GM12878 (cell line): ENCODE results near the gene NASP. TPM values are rescaled to one million over a fixed set of nuclear protein-coding genes. Genes with fewer than 3 reads are reported as not detected.

Experiments used
- ATAC-seq: fragments of 200-7000 bp; cut with Tn5 transposase; 3 replicates; pipeline ENCODE4 v1.9.1; 2020; ENCODE audit warnings: mild to moderate bottlenecking, moderate library complexity
- BruUV-seq: library from RNA; stranded (reverse); fragments of 400-500 nt; replicated peaks from 2 replicates; lab custom pipeline; 2021; lab: Mats Ljungman, UMichigan
- CTCF ChIA-PET: fragments of 300-600 bp; sonication (Branson Sonifier 250); formaldehyde crosslinking; extraction: SDS; loops from one replicate; lab custom pipeline; 2021; ENCODE audit warnings: inconsistent platforms; lab: Yijun Ruan, JAX
- POLR2A ChIA-PET: fragments of 350-600 bp; formaldehyde crosslinking; extraction: SDS; loops from one replicate; lab custom pipeline; 2021; ENCODE audit warnings: inconsistent platforms; lab: Charles Lee
- RAD21 ChIA-PET: fragments of 300-600 bp; sonication (Branson Sonifier 250); formaldehyde crosslinking; loops from one replicate; lab custom pipeline; 2023; ENCODE audit warnings: antibody characterized with exemption; ENCODE audit not compliant: unreplicated experiment; lab: Charles Lee
- SMC1A ChIA-PET: fragments of 300-600 bp; sonication (Branson Sonifier 250); formaldehyde crosslinking; loops from one replicate; lab custom pipeline; 2023; ENCODE audit not compliant: unreplicated experiment, uncharacterized antibody; lab: Charles Lee
- DNase-seq: peaks from one replicate; pipeline ENCODE4 v3.0.0-alpha.2; 2011; ENCODE audit warnings: low read depth, low spot score
- FAIRE-seq: peaks from 3 replicates; lab custom pipeline; 2011; peaks lifted over from hg19 to GRCh38; lab: Jason Lieb, UNC
- H2AFZ ChIP-seq: 2 replicates; pipeline ENCODE4 v1.6.0; 2011; ENCODE audit warnings: low read depth, low read length, control low read depth; ENCODE audit not compliant: control insufficient read depth
- H3K27ac ChIP-seq: 2 replicates; pipeline ENCODE4 v1.5.1; 2011; ENCODE audit warnings: control low read depth; ENCODE audit not compliant: control insufficient read depth, insufficient read depth
- H3K27me3 ChIP-seq, 2 experiments: replicated peaks in 1 of 2; 2 replicates each; pipeline versions ENCODE4 v1.6.0 to v1.6.1; 2011; ENCODE audit warnings: low read length in 1 of 2; ENCODE audit not compliant: control insufficient read depth in 2 of 2, insufficient read depth in 2 of 2
- H3K36me3 ChIP-seq, 2 experiments: 2 replicates each; pipeline ENCODE4 v1.5.1; 2011; ENCODE audit warnings: low read length in 1 of 2; ENCODE audit not compliant: control insufficient read depth in 2 of 2, insufficient read depth in 2 of 2
- H3K4me1 ChIP-seq: 2 replicates; pipeline ENCODE4 v1.6.1; 2011; ENCODE audit warnings: mild to moderate bottlenecking, low read length, moderate library complexity, mixed read lengths; ENCODE audit not compliant: control insufficient read depth, insufficient read depth
- H3K4me2 ChIP-seq: 2 replicates; pipeline ENCODE4 v1.6.0; 2011; ENCODE audit warnings: control low read depth; ENCODE audit not compliant: control insufficient read depth, insufficient read depth
- H3K4me3 ChIP-seq: fragments of 200-600 bp; sonication (generic); 2 replicates; pipeline ENCODE4 v1.5.1; 2016
- H3K79me2 ChIP-seq: 2 replicates; pipeline ENCODE4 v1.6.0; 2011; ENCODE audit warnings: low read length; ENCODE audit not compliant: control insufficient read depth, insufficient read depth
- H3K9ac ChIP-seq: 2 replicates; pipeline ENCODE4 v1.8.0; 2011; ENCODE audit warnings: low read length, control low read depth, mixed read lengths; ENCODE audit not compliant: control insufficient read depth, insufficient read depth
- H3K9me3 ChIP-seq: replicated peaks from 3 replicates; pipeline ENCODE4 v1.5.1; 2011; ENCODE audit warnings: mild to moderate bottlenecking, low read length; ENCODE audit not compliant: control insufficient read depth, insufficient read depth
- H4K20me1 ChIP-seq: 2 replicates; pipeline ENCODE4 v1.6.0; 2011; ENCODE audit not compliant: control insufficient read depth, insufficient read depth
- CHD1 ChIP-seq: IDR thresholded peaks from 2 replicates; pipeline ENCODE4 v1.6.1; 2012; ENCODE audit warnings: low read depth, low read length, improper control_type of control experiment
- MEF2A ChIP-seq: IDR thresholded peaks from 2 replicates; pipeline ENCODE4 v1.6.1; 2011; ENCODE audit warnings: low read depth, mild to moderate bottlenecking, low read length, moderate library complexity; ENCODE audit not compliant: insufficient read depth
- MTA2 ChIP-seq: fragments of 450-650 bp; IDR thresholded peaks from 2 replicates; pipeline ENCODE4 v1.6.1; 2016; ENCODE audit warnings: low read depth, mild to moderate bottlenecking, moderate library complexity
- NBN ChIP-seq: fragments of 450-650 bp; IDR thresholded peaks from 2 replicates; pipeline ENCODE4 v1.6.1; 2016
- NFIC ChIP-seq: IDR thresholded peaks from 2 replicates; pipeline ENCODE4 v1.6.1; 2012; ENCODE audit warnings: low read depth, mild to moderate bottlenecking, inconsistent platforms, low read length, moderate library complexity
- NFYB ChIP-seq: IDR thresholded peaks from 2 replicates; pipeline ENCODE4 v1.6.1; 2011; ENCODE audit warnings: low read depth, mild to moderate bottlenecking, low read length, improper control_type of control experiment, moderate library complexity; ENCODE audit not compliant: insufficient read depth
- RAD21 ChIP-seq: IDR thresholded peaks from 2 replicates; pipeline ENCODE4 v1.6.1; 2011; ENCODE audit warnings: mild to moderate bottlenecking, low read depth, low read length, moderate library complexity; ENCODE audit not compliant: insufficient read depth
- RAD51 ChIP-seq: fragments of 450-650 bp; IDR thresholded peaks from 2 replicates; pipeline ENCODE4 v1.6.1; 2016; ENCODE audit warnings: moderate library complexity, mild to moderate bottlenecking, inconsistent platforms
- SMC3 ChIP-seq: IDR thresholded peaks from 2 replicates; pipeline ENCODE4 v1.6.1; 2011; ENCODE audit warnings: low read length, improper control_type of control experiment, borderline replicate concordance
- TARDBP ChIP-seq: IDR thresholded peaks from 2 replicates; pipeline ENCODE4 v1.6.1; 2016; ENCODE audit warnings: borderline replicate concordance
- YY1 ChIP-seq: IDR thresholded peaks from 2 replicates; pipeline ENCODE4 v1.6.1; 2011; ENCODE audit warnings: low read depth, mild to moderate bottlenecking, low read length
- ZBTB40 ChIP-seq: fragments of 450-650 bp; IDR thresholded peaks from 2 replicates; pipeline ENCODE4 v1.6.1; 2016; ENCODE audit warnings: mild to moderate bottlenecking, moderate library complexity, borderline replicate concordance
- ZNF274 ChIP-seq: IDR thresholded peaks from one replicate; pipeline ENCODE4 v1.8.0; 2011; ENCODE audit not compliant: insufficient read length, insufficient read depth
- ZNF592 ChIP-seq: fragments of 450-650 bp; IDR thresholded peaks from 2 replicates; pipeline ENCODE4 v1.6.1; 2017; ENCODE audit warnings: mild to moderate bottlenecking, moderate library complexity
- WGBS: methylation state at CpG from one replicate; pipeline ENCODE4 v1.1.6; 2016; ENCODE audit warnings: low lambda C conversion rate; ENCODE audit not compliant: insufficient replicate concordance, insufficient coverage; ENCODE audit errors: missing lambda C conversion rate; 5-methylcytosine and 5-hydroxymethylcytosine counted together
- in situ Hi-C: fragments of 300-500 bp; cut with MboI; formaldehyde crosslinking; loops from 9 replicates; pipeline ENCODE4 v1.14.3; 2018; ENCODE audit warnings: mixed read lengths
- intact Hi-C: fragments of 100-400 bp; cut with micrococcal nuclease; formaldehyde crosslinking; loops from one replicate; pipeline ENCODE4 v1.14.2; 2022; ENCODE audit not compliant: unreplicated experiment
- polyA plus RNA-seq, 11 experiments: library from polyadenylated mRNA; depleted of rRNA in 4 of 11; unstranded in 6 of 11; stranded (reverse) in 5 of 11; fragments of >200 nt; fragmentation: Nextera tagmentation in 4 of 11; fragmentation: Illumina TruSeq in 1 of 11; extraction: Ambion mirVana in 4 of 11; extraction: Trizol in 1 of 11; gene quantifications; 1 replicate in 1 of 11; 2 replicates in 10 of 11; pipeline versions ENCODE4 v1.2.1 to v1.2.3, GENCODE V29; 2011 to 2016; ENCODE audit warnings: inconsistent platforms in 2 of 11, missing spikeins in 2 of 11, low read depth in 1 of 11
- total RNA-seq, 4 experiments: library from RNA; depleted of rRNA in 3 of 4; stranded (reverse); fragments of >200 nt in 3 of 4; fragmentation: Illumina TruSeq in 1 of 4; extraction: Trizol in 1 of 4; gene quantifications; 2 replicates each; pipeline versions ENCODE4 v1.2.1 to v1.2.3, GENCODE V29; 2013 to 2021
- TF ChIP-seq, protein P1 (sequence below): fragments of 450-650 bp; IDR thresholded peaks from 2 replicates; pipeline ENCODE4 v1.6.1; 2016; ENCODE audit warnings: mild to moderate bottlenecking

NASP gene
- total and polyA plus RNA-seq, 10 of the 15 experiments (the other 5 are each of a cell fraction or from before 2014, with no cell fraction given): 111 to 321 (median 205) TPM

- ChIA-PET SMC1A (interaction anchor here (1.2 to 6.2 kb wide), 18 partner anchors 9 to 572 kb away, joined by 3 to 35 read pairs (median 7); partner anchors contain the start of genes AKR1A1, CCDC163, HECTD3 and MMACHC), RAD21 (interaction anchor here (0.7 to 6.3 kb wide), 16 partner anchors 13 to 297 kb away, joined by 3 to 41 read pairs (median 8); partner anchors contain the start of genes AKR1A1, CCDC163, GPBP1L1 and MMACHC), POLR2A (interaction anchor here (0.5 to 3.7 kb wide), 27 partner anchors 10 to 852 kb away, joined by 3 to 35 read pairs (median 5); partner anchors contain the start of genes AKR1A1, CCDC163, GPBP1L1 and IPP), CTCF (interaction anchor here (0.8 to 7.8 kb wide), 14 partner anchors 9 to 852 kb away, joined by 3 to 70 read pairs (median 4); partner anchors contain the start of genes PRDX1 and RNU5D-1)
- DNase-seq: peak; percentile 98
- peak overlapping the region; percentile 98 for H3K9ac ChIP-seq
- H3K27me3 ChIP-seq: no peaks in the 10 kb centered on the region
- peak overlapping the region; percentile 87 for H3K4me2 ChIP-seq
- no peaks in the 10 kb centered on the region for H3K36me3 ChIP-seq
- intact Hi-C loops (loop anchor here (2.0 to 10.0 kb wide), 2 partner anchors 104 to 568 kb away; partner anchors contain the start of genes GPBP1L1, HECTD3 and UROD), in situ Hi-C loops (loop anchor here (5.0 kb wide), 1 partner anchor 571 kb away; the partner anchor contains the start of genes HECTD3 and UROD)
- H2AFZ ChIP-seq: peak overlapping the region; percentile 98
- FAIRE-seq: peak; percentile 98
- ATAC-seq: peak; percentile 89
- H3K4me3 ChIP-seq: peak overlapping the region; percentile 94
- H3K27ac ChIP-seq: peak overlapping the region; percentile 97
- H3K4me1 ChIP-seq: peaks cover 12% of the 10 kb centered on the region; the same call in 1 of the 2 replicates
- TSS peak; percentile 81 for BruUV-seq
- no peaks in the 10 kb centered on the region for H3K9me3 ChIP-seq
- peaks cover 43% of the 10 kb centered on the region for H3K79me2 ChIP-seq
- H4K20me1 ChIP-seq: peaks cover 4% of the 10 kb centered on the region; the same call in 1 of the 2 replicates
- WGBS: 1% methylated on average over 19 of the region's 19 CpGs
- TF ChIP-seq NFYB: peak; percentile 88
- TF ChIP-seq MEF2A: no peak
- TF ChIP-seq ZNF274: no peak
- TF ChIP-seq TARDBP: no peak
- no peak for TF ChIP-seq NFIC
- TF ChIP-seq YY1: no peak
- TF ChIP-seq, protein P1, sequence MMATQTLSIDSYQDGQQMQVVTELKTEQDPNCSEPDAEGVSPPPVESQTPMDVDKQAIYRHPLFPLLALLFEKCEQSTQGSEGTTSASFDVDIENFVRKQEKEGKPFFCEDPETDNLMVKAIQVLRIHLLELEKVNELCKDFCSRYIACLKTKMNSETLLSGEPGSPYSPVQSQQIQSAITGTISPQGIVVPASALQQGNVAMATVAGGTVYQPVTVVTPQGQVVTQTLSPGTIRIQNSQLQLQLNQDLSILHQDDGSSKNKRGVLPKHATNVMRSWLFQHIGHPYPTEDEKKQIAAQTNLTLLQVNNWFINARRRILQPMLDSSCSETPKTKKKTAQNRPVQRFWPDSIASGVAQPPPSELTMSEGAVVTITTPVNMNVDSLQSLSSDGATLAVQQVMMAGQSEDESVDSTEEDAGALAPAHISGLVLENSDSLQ: no peak
- no peak for TF ChIP-seq NBN
- no peak for TF ChIP-seq MTA2
- TF ChIP-seq CHD1: no peak
- no peak for TF ChIP-seq SMC3
- no peak for TF ChIP-seq RAD21
- no peak for TF ChIP-seq ZBTB40
- TF ChIP-seq ZNF592: no peak
- no peak for TF ChIP-seq RAD51
These were observed 576 bp upstream of the NASP start for GRCh38 chr1:45583264-45583665.
